Spinal cord (tissue), 10 donors: ENCODE data around the gene SEC14L2. TPM values are rescaled to one million over a fixed set of nuclear protein-coding genes. Genes with fewer than 3 reads are reported as not detected.

Experiments
- DNase-seq, 6 donors: peaks; one replicate each; pipeline versions ENCODE4 v3.0.0 to v3.0.0-alpha.2; 2013 to 2015; ENCODE audit warnings: low spot score in 6 of 6, low read depth in 4 of 6
- H3K27ac ChIP-seq: one replicate; pipeline ENCODE4 v1.5.1; 2013; ENCODE audit warnings: low read depth, low read length, control low read depth
- H3K27me3 ChIP-seq: one replicate; pipeline ENCODE4 v1.6.1; 2013; ENCODE audit warnings: low read length; ENCODE audit not compliant: control insufficient read depth, insufficient read depth
- H3K36me3 ChIP-seq: one replicate; pipeline ENCODE4 v1.6.1; 2013; ENCODE audit warnings: low read length; ENCODE audit not compliant: control insufficient read depth, insufficient read depth
- H3K4me1 ChIP-seq: one replicate; pipeline ENCODE4 v1.6.1; 2013; ENCODE audit warnings: low read length; ENCODE audit not compliant: control insufficient read depth, insufficient read depth
- H3K4me3 ChIP-seq: one replicate; pipeline ENCODE4 v1.5.1; 2013; ENCODE audit warnings: low read depth, low read length, control low read depth
- H3K9me3 ChIP-seq: one replicate; pipeline ENCODE4 v1.6.1; 2013; ENCODE audit warnings: low read length; ENCODE audit not compliant: control insufficient read depth, insufficient read depth
- WGBS: methylation state at CpG from one replicate; pipeline ENCODE4 v1.1.5; 2013; ENCODE audit warnings: missing lambda C conversion rate; ENCODE audit not compliant: insufficient coverage; 5-methylcytosine and 5-hydroxymethylcytosine counted together
- polyA plus RNA-seq, 2 donors: library from polyadenylated mRNA; unstranded; fragments of 120-200 nt; gene quantifications; one replicate each; pipeline ENCODE4 v1.2.1, GENCODE V29; 2013; ENCODE audit not compliant: insufficient read length in 2 of 2
- total RNA-seq, 2 donors: library from RNA; depleted of rRNA in 1 of 2; stranded (reverse); fragments of 120-200 nt in 1 of 2; fragments of >200 nt in 1 of 2; gene quantifications; one replicate each; pipeline versions ENCODE4 v1.2.3 to v1.2.4, GENCODE V29; 2013 to 2014
- donor health status: healthy.

The SEC14L2 gene
- total and polyA plus RNA-seq, 4 donors: 11.2 to 22.3 (median 17.9) TPM

DNA sequence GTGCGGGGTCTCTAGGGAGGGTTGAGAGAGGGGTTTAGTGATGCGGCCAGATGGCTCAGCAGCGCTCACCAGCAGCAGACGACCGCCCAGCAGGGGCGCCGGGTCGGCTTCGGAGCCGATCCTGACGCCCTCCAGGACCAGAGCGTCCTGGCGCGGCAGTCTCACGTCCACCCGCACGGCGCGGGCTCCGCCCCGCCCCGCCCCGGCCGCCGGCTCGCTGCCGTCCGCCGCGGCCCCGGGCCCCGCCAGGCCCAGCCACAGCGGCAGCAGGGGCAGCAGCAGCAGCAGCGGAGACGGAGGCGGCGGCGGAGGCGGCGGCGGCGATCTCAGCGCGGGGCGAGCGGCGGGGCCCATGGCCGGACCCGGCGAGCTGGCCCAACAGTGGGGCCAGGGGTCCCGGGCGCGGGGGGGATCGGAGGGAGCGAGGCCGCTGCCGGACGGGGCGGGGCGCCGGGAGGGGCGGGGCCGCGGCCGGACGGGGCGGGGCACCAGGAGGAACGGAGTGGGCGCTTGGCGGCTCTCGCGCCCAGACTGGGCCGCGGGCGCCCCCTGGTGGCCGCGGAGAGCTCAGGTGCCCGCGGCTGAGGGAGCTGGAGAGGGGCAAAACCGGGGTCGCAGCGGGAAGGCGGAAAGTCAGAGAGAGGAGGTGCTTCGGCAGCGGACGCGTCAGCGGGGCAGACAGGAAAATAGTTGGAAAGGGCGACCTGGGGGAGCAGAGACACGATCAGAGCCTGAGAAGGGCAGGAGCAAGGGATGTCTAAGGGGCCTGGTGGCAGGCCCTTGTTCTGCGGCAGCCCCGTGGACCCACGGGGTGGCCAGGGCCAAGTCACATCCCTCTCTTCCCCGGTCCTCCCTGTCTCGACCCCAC is 9.6 kb upstream of the SEC14L2 start, which contains the start of gene RNF215:
Gene RNF215 (minus strand): TSS at position 452 of the 868 bp plus-strand sequence. CDS start 98 bp downstream, at position 354.
- WGBS: under 1% methylated on average over 90 of the region's 95 CpGs
- Histone ChIP-seq H3K27ac (peak within 1 kb of the TSS; percentile 29), H3K9me3 (no peaks in the 10 kb centered on the region), H3K4me3 (peak within 1 kb of the TSS; percentile 45), H3K27me3 (no peaks in the 10 kb centered on the region), H3K4me1 (peaks cover 24% of the 10 kb centered on the region), H3K36me3 (peaks cover 29% of the 10 kb centered on the region)
- DNase-seq: peak in 5 of 6 donors; percentile 76 to 95 (median 82)

- H3K27me3 ChIP-seq: no peaks in the 10 kb centered on the region
- DNase-seq: peak in 2 of 6 donors; percentile 62 to 70
- no peaks in the 10 kb centered on the region for H3K36me3 ChIP-seq
- H3K4me3 ChIP-seq: no peak overlapping the region
- H3K4me1 ChIP-seq: peaks cover 27% of the 10 kb centered on the region
- no peak overlapping the region for H3K27ac ChIP-seq
- whole genome bisulfite sequencing: 79% methylated on average over 2 of the region's 5 CpGs
- H3K9me3 ChIP-seq: no peaks in the 10 kb centered on the region
Measured at GRCh38 chr22:30390974-30391691, 5.7 kb upstream of the SEC14L2 start.

DNA sequence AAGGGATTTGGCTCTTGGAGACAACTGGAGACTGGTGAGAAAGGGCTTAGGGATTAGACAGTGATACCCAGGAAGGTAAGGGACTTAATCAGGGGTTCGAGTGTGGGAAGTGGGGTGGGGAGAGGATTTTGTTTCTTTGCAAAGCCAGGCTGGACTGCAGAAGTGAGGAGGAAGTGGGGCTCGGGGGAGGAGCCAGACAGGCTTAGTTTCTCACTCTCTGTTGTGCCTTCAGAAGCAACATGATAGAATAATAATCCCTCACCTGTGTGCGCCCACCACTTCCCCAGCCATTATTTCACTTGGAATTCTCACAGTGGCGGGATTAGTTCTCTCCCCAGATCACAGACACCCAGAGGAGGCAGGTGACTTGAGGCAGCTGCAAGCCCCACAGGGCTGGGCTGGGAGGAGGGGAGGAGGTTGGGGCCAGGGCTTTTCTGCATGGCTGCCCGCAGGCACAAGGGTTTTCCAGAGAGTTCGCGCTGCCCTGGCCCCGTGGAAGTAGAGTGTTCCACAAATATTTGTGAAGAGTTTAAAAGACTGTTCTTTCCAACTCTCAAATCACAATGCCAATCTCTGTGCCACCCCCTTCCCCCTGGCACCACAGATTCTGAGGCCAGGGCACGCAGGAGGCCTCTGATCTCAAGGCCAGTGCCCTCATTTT is 4.0 kb upstream of the SEC14L2 start:
- Histone ChIP-seq H3K36me3 (no peaks in the 10 kb centered on the region), H3K4me1 (peaks cover 31% of the 10 kb centered on the region), H3K27me3 (no peaks in the 10 kb centered on the region), H3K9me3 (no peaks in the 10 kb centered on the region), H3K4me3 (no peak overlapping the region), H3K27ac (no peak overlapping the region)
- no peak for DNase-seq
- WGBS: 61% methylated on average over 2 of the region's 9 CpGs

DNA sequence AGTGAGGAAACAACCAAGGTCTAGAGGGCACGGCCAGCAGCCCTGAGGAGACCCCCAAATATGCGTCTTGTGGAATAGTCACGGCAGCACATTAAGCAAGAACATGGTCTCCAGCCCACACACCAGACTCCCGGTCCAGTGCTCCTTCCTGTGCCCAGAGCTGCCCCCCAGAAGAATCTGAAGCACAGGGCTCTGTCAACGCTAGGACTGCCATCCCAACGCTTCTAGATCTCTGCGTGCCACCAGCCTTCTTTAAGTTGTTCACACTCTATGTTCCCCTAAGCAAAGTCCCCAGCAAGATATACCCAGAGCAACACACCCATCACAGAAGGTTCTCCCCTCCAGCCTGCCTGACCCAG is 3.5 kb upstream of the SEC14L2 start:
- Histone ChIP-seq H3K4me1 (peaks cover 36% of the 10 kb centered on the region), H3K27ac (no peak overlapping the region), H3K27me3 (no peaks in the 10 kb centered on the region), H3K4me3 (no peak overlapping the region), H3K36me3 (no peaks in the 10 kb centered on the region), H3K9me3 (no peaks in the 10 kb centered on the region)
- no peak for DNase-seq
- WGBS: 79% methylated on average over 7 of the region's 7 CpGs

- no peak overlapping the region for H3K4me3 ChIP-seq
- H3K27me3 ChIP-seq: no peaks in the 10 kb centered on the region
- WGBS: 57% methylated on average over 2 of the region's 3 CpGs
- H3K9me3 ChIP-seq: no peaks in the 10 kb centered on the region
- peaks cover 40% of the 10 kb centered on the region for H3K4me1 ChIP-seq
- no peaks in the 10 kb centered on the region for H3K36me3 ChIP-seq
- no peak overlapping the region for H3K27ac ChIP-seq
- no peak for DNase-seq
Measured at GRCh38 chr22:30393885-30394284, 2.9 kb upstream of the SEC14L2 start.

DNA sequence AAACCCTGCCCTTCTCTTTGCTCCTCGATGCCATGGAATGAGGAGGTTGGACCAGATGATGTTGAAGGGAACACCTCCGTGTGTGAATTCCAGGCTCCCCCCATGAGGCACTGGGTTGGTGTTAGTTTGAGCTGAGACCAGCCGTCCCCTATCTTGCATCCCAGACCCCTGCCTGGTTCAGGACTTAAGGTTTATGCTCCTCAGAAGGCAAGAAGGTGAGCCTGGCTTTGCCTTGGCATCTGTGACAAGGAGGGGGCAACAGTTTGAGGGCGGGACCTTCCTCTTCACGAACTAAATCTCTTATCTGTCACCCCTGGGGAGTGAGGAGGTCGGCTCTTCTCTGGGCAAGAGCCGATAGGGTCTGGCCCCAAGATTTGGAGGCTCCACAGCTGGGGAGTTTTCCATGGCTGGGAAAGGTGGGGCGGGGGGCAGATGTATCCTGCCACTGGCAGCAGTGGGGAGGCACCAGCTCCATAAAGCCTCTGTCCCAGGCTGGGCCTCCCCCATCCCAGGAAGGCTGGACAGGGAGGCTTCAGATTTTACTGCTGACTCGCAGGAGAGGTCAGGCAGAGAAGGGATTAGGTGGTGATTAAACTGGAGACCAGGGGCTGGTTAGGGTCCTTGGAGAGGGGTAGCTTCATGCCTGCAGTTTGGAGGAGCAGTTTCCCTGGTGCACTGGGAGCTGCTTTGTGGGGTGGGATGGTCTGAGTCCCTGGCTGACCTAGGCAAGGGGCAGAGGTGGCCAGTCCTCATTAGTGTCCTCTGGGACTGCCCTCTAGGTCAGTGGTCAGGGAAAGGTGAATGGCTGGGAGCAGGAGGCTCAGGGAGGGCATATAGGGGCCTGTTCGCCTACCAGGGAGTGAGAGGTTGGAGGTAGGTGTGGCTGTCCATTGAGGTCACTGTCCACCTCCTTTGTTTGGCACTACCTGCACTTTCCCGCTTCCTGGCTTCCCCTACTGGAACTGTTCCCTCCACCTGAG is 1.1 kb downstream of the SEC14L2 start:
- peaks cover 42% of the 10 kb centered on the region for H3K4me1 ChIP-seq
- whole genome bisulfite sequencing: 37% methylated on average over 9 of the region's 11 CpGs
- DNase-seq: no peak
- no peaks in the 10 kb centered on the region for H3K27me3 ChIP-seq
- peak overlapping the region; percentile 66 for H3K4me3 ChIP-seq
- peaks cover 20% of the 10 kb centered on the region for H3K36me3 ChIP-seq
- H3K9me3 ChIP-seq: no peaks in the 10 kb centered on the region
- H3K27ac ChIP-seq: peak overlapping the region; percentile 57

DNA sequence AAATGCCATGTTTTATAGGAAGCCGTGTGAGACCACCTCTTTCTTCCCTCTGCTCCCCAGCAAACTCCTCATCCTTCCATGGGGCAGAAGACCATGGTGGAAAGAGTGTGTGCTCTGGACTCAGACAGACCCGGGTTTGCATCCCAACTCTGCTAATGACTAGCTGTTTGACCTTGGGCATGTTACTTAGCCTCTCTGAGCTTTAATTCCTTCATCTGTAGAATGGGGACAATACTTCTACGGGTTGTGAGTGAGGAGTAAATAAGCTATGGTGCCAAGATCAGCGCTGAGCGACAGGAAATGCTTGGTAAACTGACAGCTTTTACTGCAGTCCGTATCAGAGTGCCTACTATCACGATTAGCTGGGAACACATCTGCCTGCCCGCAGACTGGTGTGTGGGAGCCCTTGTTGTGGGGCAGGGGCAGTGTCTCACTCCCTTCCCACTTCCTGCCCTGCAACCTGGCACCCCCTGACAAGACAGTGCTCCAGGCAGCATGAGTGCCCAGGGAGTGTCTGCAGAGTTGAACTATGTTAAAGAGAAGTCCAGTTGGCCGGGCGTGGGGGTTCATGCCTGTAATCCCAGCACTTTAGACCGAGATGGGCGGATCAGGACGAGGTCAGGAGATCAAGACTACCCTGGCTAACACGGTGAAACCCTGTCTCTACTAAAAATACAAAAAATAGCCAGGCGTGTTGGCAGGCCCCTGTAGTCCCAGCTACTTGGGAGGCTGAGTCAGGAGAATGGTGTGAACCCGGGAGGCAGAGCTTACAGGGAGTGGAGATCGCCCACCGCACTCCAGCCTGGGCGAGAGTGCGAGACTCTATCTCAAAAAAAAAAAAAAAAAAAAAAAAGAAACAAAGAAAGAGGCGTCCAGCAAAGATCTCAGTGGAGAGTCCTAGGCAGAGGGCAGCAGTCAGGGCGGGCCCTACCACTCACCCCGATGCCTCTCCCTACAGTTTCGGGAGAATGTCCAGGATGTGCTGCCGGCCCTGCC is 2.2 kb downstream of the SEC14L2 start:
- Histone ChIP-seq H3K27me3 (no peaks in the 10 kb centered on the region), H3K4me3 (no peak overlapping the region), H3K4me1 (peaks cover 37% of the 10 kb centered on the region), H3K9me3 (no peaks in the 10 kb centered on the region), H3K27ac (no peak overlapping the region), H3K36me3 (peaks cover 26% of the 10 kb centered on the region)
- WGBS: 83% methylated on average over 10 of the region's 25 CpGs
- DNase-seq: no peak

DNA sequence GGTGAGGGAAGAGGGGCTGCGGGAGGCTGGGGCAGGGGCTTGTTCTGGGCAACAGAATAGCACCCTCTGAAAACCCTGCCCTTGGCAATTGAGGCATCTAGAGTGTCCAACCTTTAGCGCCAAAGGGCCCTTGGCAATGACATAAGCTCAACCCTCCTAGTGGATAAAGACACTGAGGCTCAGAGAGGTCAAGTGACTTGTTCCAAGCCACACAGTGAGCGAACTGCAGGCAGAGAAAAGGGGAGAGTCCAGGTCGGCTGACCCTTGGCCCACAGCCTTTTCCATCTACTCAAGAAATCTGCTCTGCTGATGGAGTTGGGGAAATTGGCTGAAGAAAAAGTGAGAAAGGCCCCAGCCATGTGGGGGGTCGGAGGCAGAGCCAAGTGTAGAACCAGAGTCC is 2.9 kb downstream of the SEC14L2 start:
- Histone ChIP-seq H3K36me3 (peaks cover 26% of the 10 kb centered on the region), H3K9me3 (no peaks in the 10 kb centered on the region), H3K4me3 (no peak overlapping the region), H3K27ac (no peak overlapping the region), H3K4me1 (peaks cover 37% of the 10 kb centered on the region), H3K27me3 (no peaks in the 10 kb centered on the region)
- 86% methylated on average over 4 of the region's 5 CpGs for WGBS
- no peak for DNase-seq
